GM18508 (cell line): ENCODE data around the gene ERN1.

Source experiments
- ATAC-seq: cut with Tn5 transposase; IDR thresholded peaks from one replicate; pipeline ENCODE4 v1.9.1; 2021; ENCODE audit warnings: moderate number of reproducible peaks; ENCODE audit not compliant: insufficient read depth, unreplicated experiment

ERN1 gene

GRCh38 chr17:63998050-63998720 lies 131.8 kb downstream of the ERN1 start, which contains the start of gene PRR29:
Gene PRR29, plus strand, starts transcription at chr17:63998351. Its CDS starts 14 bp downstream, at chr17:63998365.
- ATAC-seq, result no peak

- ATAC-seq, result no peak
These were observed 132.4 kb downstream of the ERN1 start for GRCh38 chr17:63997341-63998048.

GRCh38 chr17:63996430-63997182 lies 133.3 kb downstream of the ERN1 start:
- no peak for ATAC-seq

- ATAC-seq, result no peak
These were observed 134.3 kb downstream of the ERN1 start for GRCh38 chr17:63995626-63996025.

GRCh38 chr17:63993368-63993985 lies 136.5 kb downstream of the ERN1 start:
- ATAC-seq, result no peak

- no peak for ATAC-seq
These were observed 138.3 kb downstream of the ERN1 start for GRCh38 chr17:63991611-63992010.

GRCh38 chr17:63989622-63990345 lies 140.2 kb downstream of the ERN1 start:
- ATAC-seq, result no peak
